Calu3 (cell line): ENCODE results near the gene STEAP2. TPM values are rescaled to one million over a fixed set of nuclear protein-coding genes. Genes with fewer than 3 reads are reported as not detected.
"Not testable (repeated sequence)": the region's sequence is repeated elsewhere in the genome, so short reads cannot be mapped to it uniquely, and the experiment has no call there.

Source experiments
- BruUV-seq: library from RNA; stranded (reverse); fragments of 400-500 nt; replicated peaks from 2 replicates; lab custom pipeline; 2021; lab: Mats Ljungman, UMichigan
- CTCF ChIA-PET: fragments of 300-600 bp; sonication (Branson Sonifier 250); formaldehyde crosslinking; loops from one replicate; lab custom pipeline; 2022; ENCODE audit warnings: antibody characterized with exemption; lab: Charles Lee
- DNase-seq: peaks from one replicate; pipeline ENCODE4 v3.0.0; 2022
- H3K27ac Mint-ChIP-seq: one replicate; pipeline ENCODE4 v1.8.0; 2022; ENCODE audit warnings: mixed read lengths; ENCODE audit not compliant: unreplicated experiment
- H3K27me3 Mint-ChIP-seq: one replicate; pipeline ENCODE4 v1.8.0; 2022; ENCODE audit warnings: mixed read lengths; ENCODE audit not compliant: unreplicated experiment
- H3K36me3 Mint-ChIP-seq: one replicate; pipeline ENCODE4 v1.8.0; 2022; ENCODE audit warnings: mild to moderate bottlenecking, moderate library complexity, mixed read lengths; ENCODE audit not compliant: insufficient read depth, unreplicated experiment
- H3K4me1 Mint-ChIP-seq: one replicate; pipeline ENCODE4 v1.8.0; 2022; ENCODE audit warnings: mild to moderate bottlenecking, low read depth, mixed read lengths; ENCODE audit not compliant: unreplicated experiment
- H3K4me3 Mint-ChIP-seq: one replicate; pipeline ENCODE4 v1.8.0; 2022; ENCODE audit warnings: mild to moderate bottlenecking, low read depth, moderate library complexity, mixed read lengths; ENCODE audit not compliant: unreplicated experiment
- H3K9me3 Mint-ChIP-seq: one replicate; pipeline ENCODE4 v1.8.0; 2022; ENCODE audit warnings: low read depth, mixed read lengths; ENCODE audit not compliant: unreplicated experiment
- CTCF ChIP-seq: fragments of 200-600 bp; IDR thresholded peaks from one replicate; pipeline ENCODE4 v1.8.0; 2022; ENCODE audit warnings: antibody characterized with exemption; ENCODE audit not compliant: unreplicated experiment
- intact Hi-C: fragments of 100-400 bp; cut with micrococcal nuclease; formaldehyde crosslinking; loops from one replicate; pipeline ENCODE4 v1.10.0; 2022; ENCODE audit not compliant: unreplicated experiment
- total RNA-seq: library from RNA; stranded (reverse); gene quantifications from 2 replicates; pipeline ENCODE4 v1.2.3, GENCODE V29; 2022

STEAP2 gene
- total RNA-seq, 1 experiment from 2014 or later, result 38.5 TPM

- no peak for TF ChIP-seq CTCF
- Mint-ChIP-seq H3K9me3 (no peaks in the 10 kb centered on the region), H3K4me1 (peaks cover 20% of the 10 kb centered on the region), H3K27me3 (no peaks in the 10 kb centered on the region), H3K4me3 (no peak overlapping the region), H3K27ac (no peak overlapping the region), H3K36me3 (peaks cover 27% of the 10 kb centered on the region)
- no TSS peak for BruUV-seq
- CTCF ChIA-PET, result no interaction called here
- intact Hi-C loops, result no loop called here
- DNase-seq, result no peak
These were observed 37.2 kb downstream of the STEAP2 start for GRCh38 chr7:90248706-90249105.

- Mint-ChIP-seq H3K36me3 (peaks cover 6% of the 10 kb centered on the region), H3K4me1 (peaks cover 17% of the 10 kb centered on the region), H3K27ac (no peak overlapping the region), H3K9me3 (no peaks in the 10 kb centered on the region), H3K4me3 (no peak overlapping the region), H3K27me3 (no peaks in the 10 kb centered on the region)
- intact Hi-C loops, result no loop called here
- no TSS peak for BruUV-seq
- no peak for TF ChIP-seq CTCF
- CTCF ChIA-PET, result no interaction called here
- DNase-seq, result no peak
These were observed 39.2 kb downstream of the STEAP2 start for GRCh38 chr7:90250601-90251303.

- intact Hi-C loops, result no loop called here
- no peaks in the 10 kb centered on the region for H3K27me3 Mint-ChIP-seq
- no peak for TF ChIP-seq CTCF
- peaks cover 12% of the 10 kb centered on the region for H3K4me1 Mint-ChIP-seq
- no peak for DNase-seq
- CTCF ChIA-PET, result no interaction called here
- H3K9me3 Mint-ChIP-seq, result no peaks in the 10 kb centered on the region
- H3K4me3 Mint-ChIP-seq, result no peak overlapping the region
- BruUV-seq, result no TSS peak
- H3K36me3 Mint-ChIP-seq, result peaks cover 1% of the 10 kb centered on the region
- no peak overlapping the region for H3K27ac Mint-ChIP-seq
These were observed 39.7 kb downstream of the STEAP2 start for GRCh38 chr7:90251304-90251635.

GRCh38 chr7:90256011-90256410 lies 44.5 kb downstream of the STEAP2 start:
- H3K9me3 Mint-ChIP-seq, CTCF ChIA-PET, H3K36me3 Mint-ChIP-seq, intact Hi-C loops, H3K4me3 Mint-ChIP-seq, H3K4me1 Mint-ChIP-seq, H3K27ac Mint-ChIP-seq, DNase-seq, BruUV-seq, H3K27me3 Mint-ChIP-seq: not testable (repeated sequence)

GRCh38 chr7:90256778-90257177 lies 45.2 kb downstream of the STEAP2 start:
- no peaks in the 10 kb centered on the region for H3K9me3 Mint-ChIP-seq
- no peaks in the 10 kb centered on the region for H3K4me1 Mint-ChIP-seq
- DNase-seq, result no peak
- intact Hi-C loops, result no loop called here
- H3K27me3 Mint-ChIP-seq, result no peaks in the 10 kb centered on the region
- TF ChIP-seq CTCF, result no peak
- CTCF ChIA-PET, result no interaction called here
- H3K36me3 Mint-ChIP-seq, result no peaks in the 10 kb centered on the region
- no peak overlapping the region for H3K4me3 Mint-ChIP-seq
- H3K27ac Mint-ChIP-seq, result no peak overlapping the region
- BruUV-seq, result no TSS peak
